WTC11 (cell line): ENCODE data around the gene CHERP.

Experiments
- ELF4 ChIP-seq: sonication (generic); formaldehyde crosslinking; IDR thresholded peaks from 2 replicates; pipeline ENCODE4 v1.8.1; 2022; ENCODE audit warnings: low read depth, mild to moderate bottlenecking, moderate library complexity, missing genetic modification reagents
- EMX1 ChIP-seq: fragments of 250-450 bp; sonication (Bioruptor Pico); IDR thresholded peaks from 2 replicates; pipeline ENCODE4 v1.8.0; 2021; ENCODE audit warnings: mild to moderate bottlenecking
- NR2C2 ChIP-seq: sonication (generic); formaldehyde crosslinking; IDR thresholded peaks from 2 replicates; pipeline ENCODE4 v1.8.0; 2022; ENCODE audit warnings: mild to moderate bottlenecking, missing genetic modification reagents
- TEAD4 ChIP-seq: sonication (generic); formaldehyde crosslinking; IDR thresholded peaks from 2 replicates; pipeline ENCODE4 v1.8.0; 2022; ENCODE audit warnings: mild to moderate bottlenecking, missing genetic modification reagents
- ZNF671 ChIP-seq: fragments of 250-450 bp; sonication (Bioruptor Pico); IDR thresholded peaks from 2 replicates; pipeline ENCODE4 v1.8.0; 2021; ENCODE audit warnings: mild to moderate bottlenecking
- TF ChIP-seq, protein P1 (sequence below): sonication (generic); formaldehyde crosslinking; IDR thresholded peaks from 2 replicates; pipeline ENCODE4 v1.8.0; 2022; ENCODE audit warnings: mild to moderate bottlenecking, missing genetic modification reagents
- TF ChIP-seq, protein P2 (sequence below): sonication (generic); formaldehyde crosslinking; IDR thresholded peaks from 2 replicates; pipeline ENCODE4 v1.8.1; 2022; ENCODE audit warnings: mild to moderate bottlenecking, moderate library complexity, missing genetic modification reagents
- TF ChIP-seq, protein P3 (sequence below): fragments of 200-600 bp; IDR thresholded peaks from 2 replicates; pipeline ENCODE4 v1.8.0; 2022; ENCODE audit warnings: antibody characterized with exemption
- TF ChIP-seq, protein P4 (sequence below): sonication (generic); formaldehyde crosslinking; IDR thresholded peaks from 2 replicates; pipeline ENCODE4 v1.8.0; 2023; ENCODE audit warnings: missing genetic modification reagents
- TF ChIP-seq, protein P5 (sequence below): sonication (generic); formaldehyde crosslinking; IDR thresholded peaks from 2 replicates; pipeline ENCODE4 v1.8.0; 2022; ENCODE audit warnings: missing genetic modification reagents
- TF ChIP-seq, protein P6 (sequence below): fragments of 250-450 bp; sonication (Bioruptor Pico); IDR thresholded peaks from 2 replicates; pipeline ENCODE4 v1.9.0; 2021; ENCODE audit warnings: mild to moderate bottlenecking, borderline replicate concordance
- TF ChIP-seq, protein P7 (sequence below): sonication (generic); formaldehyde crosslinking; IDR thresholded peaks from 2 replicates; pipeline ENCODE4 v1.8.1; 2022; ENCODE audit warnings: mild to moderate bottlenecking, missing genetic modification reagents, moderate library complexity, borderline replicate concordance
- TF ChIP-seq, protein P8 (sequence below): sonication (generic); formaldehyde crosslinking; IDR thresholded peaks from 2 replicates; pipeline ENCODE4 v1.8.1; 2023; ENCODE audit warnings: mild to moderate bottlenecking, missing genetic modification reagents

DNA sequence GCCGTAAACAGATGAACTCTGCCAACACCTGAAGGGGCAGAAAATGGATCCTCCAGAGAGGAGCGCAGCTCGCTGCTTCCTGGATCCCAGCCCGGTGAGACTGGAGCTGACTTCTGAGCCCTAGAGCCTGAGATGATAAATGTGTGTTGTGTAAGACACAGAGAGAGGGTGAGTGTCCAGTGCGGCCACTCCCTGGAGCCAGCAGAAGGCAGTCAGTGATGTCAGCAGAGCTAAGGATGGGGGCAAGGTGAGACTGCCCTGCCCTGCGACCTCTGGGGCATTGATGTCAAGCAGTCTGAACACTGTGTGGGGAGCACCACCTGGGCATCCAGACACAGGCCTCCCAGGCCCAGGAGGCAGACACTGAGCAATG lies 39.7 kb upstream of the CHERP start:
- TF ChIP-seq, protein P1, sequence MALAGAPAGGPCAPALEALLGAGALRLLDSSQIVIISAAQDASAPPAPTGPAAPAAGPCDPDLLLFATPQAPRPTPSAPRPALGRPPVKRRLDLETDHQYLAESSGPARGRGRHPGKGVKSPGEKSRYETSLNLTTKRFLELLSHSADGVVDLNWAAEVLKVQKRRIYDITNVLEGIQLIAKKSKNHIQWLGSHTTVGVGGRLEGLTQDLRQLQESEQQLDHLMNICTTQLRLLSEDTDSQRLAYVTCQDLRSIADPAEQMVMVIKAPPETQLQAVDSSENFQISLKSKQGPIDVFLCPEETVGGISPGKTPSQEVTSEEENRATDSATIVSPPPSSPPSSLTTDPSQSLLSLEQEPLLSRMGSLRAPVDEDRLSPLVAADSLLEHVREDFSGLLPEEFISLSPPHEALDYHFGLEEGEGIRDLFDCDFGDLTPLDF (CRISPR knock-in tag), result no peak
- TF ChIP-seq, protein P2, sequence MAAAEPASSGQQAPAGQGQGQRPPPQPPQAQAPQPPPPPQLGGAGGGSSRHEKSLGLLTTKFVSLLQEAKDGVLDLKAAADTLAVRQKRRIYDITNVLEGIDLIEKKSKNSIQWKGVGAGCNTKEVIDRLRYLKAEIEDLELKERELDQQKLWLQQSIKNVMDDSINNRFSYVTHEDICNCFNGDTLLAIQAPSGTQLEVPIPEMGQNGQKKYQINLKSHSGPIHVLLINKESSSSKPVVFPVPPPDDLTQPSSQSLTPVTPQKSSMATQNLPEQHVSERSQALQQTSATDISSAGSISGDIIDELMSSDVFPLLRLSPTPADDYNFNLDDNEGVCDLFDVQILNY, result no peak
- TF ChIP-seq ELF4 (CRISPR knock-in tag) (no peak), NR2C2 (no peak), EMX1 (CRISPR knock-in tag) (no peak), TEAD4 (CRISPR knock-in tag) (no peak), ZNF671 (CRISPR knock-in tag) (no peak)
- TF ChIP-seq, protein P3, sequence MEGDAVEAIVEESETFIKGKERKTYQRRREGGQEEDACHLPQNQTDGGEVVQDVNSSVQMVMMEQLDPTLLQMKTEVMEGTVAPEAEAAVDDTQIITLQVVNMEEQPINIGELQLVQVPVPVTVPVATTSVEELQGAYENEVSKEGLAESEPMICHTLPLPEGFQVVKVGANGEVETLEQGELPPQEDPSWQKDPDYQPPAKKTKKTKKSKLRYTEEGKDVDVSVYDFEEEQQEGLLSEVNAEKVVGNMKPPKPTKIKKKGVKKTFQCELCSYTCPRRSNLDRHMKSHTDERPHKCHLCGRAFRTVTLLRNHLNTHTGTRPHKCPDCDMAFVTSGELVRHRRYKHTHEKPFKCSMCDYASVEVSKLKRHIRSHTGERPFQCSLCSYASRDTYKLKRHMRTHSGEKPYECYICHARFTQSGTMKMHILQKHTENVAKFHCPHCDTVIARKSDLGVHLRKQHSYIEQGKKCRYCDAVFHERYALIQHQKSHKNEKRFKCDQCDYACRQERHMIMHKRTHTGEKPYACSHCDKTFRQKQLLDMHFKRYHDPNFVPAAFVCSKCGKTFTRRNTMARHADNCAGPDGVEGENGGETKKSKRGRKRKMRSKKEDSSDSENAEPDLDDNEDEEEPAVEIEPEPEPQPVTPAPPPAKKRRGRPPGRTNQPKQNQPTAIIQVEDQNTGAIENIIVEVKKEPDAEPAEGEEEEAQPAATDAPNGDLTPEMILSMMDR, result no peak
- TF ChIP-seq, protein P4, sequence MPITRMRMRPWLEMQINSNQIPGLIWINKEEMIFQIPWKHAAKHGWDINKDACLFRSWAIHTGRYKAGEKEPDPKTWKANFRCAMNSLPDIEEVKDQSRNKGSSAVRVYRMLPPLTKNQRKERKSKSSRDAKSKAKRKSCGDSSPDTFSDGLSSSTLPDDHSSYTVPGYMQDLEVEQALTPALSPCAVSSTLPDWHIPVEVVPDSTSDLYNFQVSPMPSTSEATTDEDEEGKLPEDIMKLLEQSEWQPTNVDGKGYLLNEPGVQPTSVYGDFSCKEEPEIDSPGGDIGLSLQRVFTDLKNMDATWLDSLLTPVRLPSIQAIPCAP (CRISPR knock-in tag), result no peak
- TF ChIP-seq, protein P5, sequence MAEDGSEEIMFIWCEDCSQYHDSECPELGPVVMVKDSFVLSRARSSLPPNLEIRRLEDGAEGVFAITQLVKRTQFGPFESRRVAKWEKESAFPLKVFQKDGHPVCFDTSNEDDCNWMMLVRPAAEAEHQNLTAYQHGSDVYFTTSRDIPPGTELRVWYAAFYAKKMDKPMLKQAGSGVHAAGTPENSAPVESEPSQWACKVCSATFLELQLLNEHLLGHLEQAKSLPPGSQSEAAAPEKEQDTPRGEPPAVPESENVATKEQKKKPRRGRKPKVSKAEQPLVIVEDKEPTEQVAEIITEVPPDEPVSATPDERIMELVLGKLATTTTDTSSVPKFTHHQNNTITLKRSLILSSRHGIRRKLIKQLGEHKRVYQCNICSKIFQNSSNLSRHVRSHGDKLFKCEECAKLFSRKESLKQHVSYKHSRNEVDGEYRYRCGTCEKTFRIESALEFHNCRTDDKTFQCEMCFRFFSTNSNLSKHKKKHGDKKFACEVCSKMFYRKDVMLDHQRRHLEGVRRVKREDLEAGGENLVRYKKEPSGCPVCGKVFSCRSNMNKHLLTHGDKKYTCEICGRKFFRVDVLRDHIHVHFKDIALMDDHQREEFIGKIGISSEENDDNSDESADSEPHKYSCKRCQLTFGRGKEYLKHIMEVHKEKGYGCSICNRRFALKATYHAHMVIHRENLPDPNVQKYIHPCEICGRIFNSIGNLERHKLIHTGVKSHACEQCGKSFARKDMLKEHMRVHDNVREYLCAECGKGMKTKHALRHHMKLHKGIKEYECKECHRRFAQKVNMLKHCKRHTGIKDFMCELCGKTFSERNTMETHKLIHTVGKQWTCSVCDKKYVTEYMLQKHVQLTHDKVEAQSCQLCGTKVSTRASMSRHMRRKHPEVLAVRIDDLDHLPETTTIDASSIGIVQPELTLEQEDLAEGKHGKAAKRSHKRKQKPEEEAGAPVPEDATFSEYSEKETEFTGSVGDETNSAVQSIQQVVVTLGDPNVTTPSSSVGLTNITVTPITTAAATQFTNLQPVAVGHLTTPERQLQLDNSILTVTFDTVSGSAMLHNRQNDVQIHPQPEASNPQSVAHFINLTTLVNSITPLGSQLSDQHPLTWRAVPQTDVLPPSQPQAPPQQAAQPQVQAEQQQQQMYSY (CRISPR knock-in tag), result no peak
- TF ChIP-seq, protein P6, sequence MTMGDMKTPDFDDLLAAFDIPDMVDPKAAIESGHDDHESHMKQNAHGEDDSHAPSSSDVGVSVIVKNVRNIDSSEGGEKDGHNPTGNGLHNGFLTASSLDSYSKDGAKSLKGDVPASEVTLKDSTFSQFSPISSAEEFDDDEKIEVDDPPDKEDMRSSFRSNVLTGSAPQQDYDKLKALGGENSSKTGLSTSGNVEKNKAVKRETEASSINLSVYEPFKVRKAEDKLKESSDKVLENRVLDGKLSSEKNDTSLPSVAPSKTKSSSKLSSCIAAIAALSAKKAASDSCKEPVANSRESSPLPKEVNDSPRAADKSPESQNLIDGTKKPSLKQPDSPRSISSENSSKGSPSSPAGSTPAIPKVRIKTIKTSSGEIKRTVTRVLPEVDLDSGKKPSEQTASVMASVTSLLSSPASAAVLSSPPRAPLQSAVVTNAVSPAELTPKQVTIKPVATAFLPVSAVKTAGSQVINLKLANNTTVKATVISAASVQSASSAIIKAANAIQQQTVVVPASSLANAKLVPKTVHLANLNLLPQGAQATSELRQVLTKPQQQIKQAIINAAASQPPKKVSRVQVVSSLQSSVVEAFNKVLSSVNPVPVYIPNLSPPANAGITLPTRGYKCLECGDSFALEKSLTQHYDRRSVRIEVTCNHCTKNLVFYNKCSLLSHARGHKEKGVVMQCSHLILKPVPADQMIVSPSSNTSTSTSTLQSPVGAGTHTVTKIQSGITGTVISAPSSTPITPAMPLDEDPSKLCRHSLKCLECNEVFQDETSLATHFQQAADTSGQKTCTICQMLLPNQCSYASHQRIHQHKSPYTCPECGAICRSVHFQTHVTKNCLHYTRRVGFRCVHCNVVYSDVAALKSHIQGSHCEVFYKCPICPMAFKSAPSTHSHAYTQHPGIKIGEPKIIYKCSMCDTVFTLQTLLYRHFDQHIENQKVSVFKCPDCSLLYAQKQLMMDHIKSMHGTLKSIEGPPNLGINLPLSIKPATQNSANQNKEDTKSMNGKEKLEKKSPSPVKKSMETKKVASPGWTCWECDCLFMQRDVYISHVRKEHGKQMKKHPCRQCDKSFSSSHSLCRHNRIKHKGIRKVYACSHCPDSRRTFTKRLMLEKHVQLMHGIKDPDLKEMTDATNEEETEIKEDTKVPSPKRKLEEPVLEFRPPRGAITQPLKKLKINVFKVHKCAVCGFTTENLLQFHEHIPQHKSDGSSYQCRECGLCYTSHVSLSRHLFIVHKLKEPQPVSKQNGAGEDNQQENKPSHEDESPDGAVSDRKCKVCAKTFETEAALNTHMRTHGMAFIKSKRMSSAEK, result no peak
- TF ChIP-seq, protein P7, sequence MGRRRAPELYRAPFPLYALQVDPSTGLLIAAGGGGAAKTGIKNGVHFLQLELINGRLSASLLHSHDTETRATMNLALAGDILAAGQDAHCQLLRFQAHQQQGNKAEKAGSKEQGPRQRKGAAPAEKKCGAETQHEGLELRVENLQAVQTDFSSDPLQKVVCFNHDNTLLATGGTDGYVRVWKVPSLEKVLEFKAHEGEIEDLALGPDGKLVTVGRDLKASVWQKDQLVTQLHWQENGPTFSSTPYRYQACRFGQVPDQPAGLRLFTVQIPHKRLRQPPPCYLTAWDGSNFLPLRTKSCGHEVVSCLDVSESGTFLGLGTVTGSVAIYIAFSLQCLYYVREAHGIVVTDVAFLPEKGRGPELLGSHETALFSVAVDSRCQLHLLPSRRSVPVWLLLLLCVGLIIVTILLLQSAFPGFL (CRISPR knock-in tag), result no peak
- TF ChIP-seq, protein P8, sequence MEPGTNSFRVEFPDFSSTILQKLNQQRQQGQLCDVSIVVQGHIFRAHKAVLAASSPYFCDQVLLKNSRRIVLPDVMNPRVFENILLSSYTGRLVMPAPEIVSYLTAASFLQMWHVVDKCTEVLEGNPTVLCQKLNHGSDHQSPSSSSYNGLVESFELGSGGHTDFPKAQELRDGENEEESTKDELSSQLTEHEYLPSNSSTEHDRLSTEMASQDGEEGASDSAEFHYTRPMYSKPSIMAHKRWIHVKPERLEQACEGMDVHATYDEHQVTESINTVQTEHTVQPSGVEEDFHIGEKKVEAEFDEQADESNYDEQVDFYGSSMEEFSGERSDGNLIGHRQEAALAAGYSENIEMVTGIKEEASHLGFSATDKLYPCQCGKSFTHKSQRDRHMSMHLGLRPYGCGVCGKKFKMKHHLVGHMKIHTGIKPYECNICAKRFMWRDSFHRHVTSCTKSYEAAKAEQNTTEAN (CRISPR knock-in tag), result no peak
